Motor neuron (in vitro differentiated cells): ENCODE measurements around the gene BCL11B. TPM values are rescaled to one million over a fixed set of nuclear protein-coding genes. Genes with fewer than 3 reads are reported as not detected.

Source experiments
- ATAC-seq, 8 experiments: fragments of 200-7000 bp; cut with Tn5 transposase; replicated peaks in 6 of 8; 2 replicates each; pipeline ENCODE4 v1.8.0; 2021; ENCODE audit warnings: mild to moderate bottlenecking in 8 of 8, moderate library complexity in 8 of 8
- H3K27ac ChIP-seq, 2 donors: fragments of 250-450 bp; sonication (Bioruptor Pico); 2 replicates each; pipeline ENCODE4 v1.9.0; 2021; ENCODE audit warnings: antibody characterized with exemption in 2 of 2, mild to moderate bottlenecking in 2 of 2, moderate library complexity in 1 of 2
- H3K4me1 ChIP-seq, 2 donors: fragments of 250-450 bp; sonication (Bioruptor Pico); replicated peaks in 1 of 2; 2 replicates each; pipeline ENCODE4 v1.6.1; 2021; ENCODE audit warnings: antibody characterized with exemption in 2 of 2, mild to moderate bottlenecking in 2 of 2, moderate library complexity in 1 of 2
- H3K4me3 ChIP-seq, 5 donors: fragments of 250-450 bp; sonication (Bioruptor Pico); 2 replicates each; pipeline ENCODE4 v1.9.0; 2021; ENCODE audit warnings: antibody characterized with exemption in 5 of 5, mild to moderate bottlenecking in 5 of 5, moderate library complexity in 4 of 5
- WGBS, 10 experiments: fragments of 450-650 bp; shearing (Covaris generic); methylation state at CpG; one replicate each; pipeline ENCODE4 v1.0.0; 2022; 5-methylcytosine and 5-hydroxymethylcytosine counted together
- in situ Hi-C, 9 experiments: fragments of 400-800 bp; cut with MboI; loops; one replicate each; pipeline ENCODE4 v1.15.0; 2021; ENCODE audit warnings: low sequenced_read_pairs in 9 of 9, low pct_unique_long_range_greater_than_20kb in 2 of 9; ENCODE audit not compliant: unreplicated experiment in 9 of 9
- total RNA-seq, 8 experiments: library from RNA; unstranded; fragments of 300-600 nt; gene quantifications; 2 replicates each; pipeline versions ENCODE4 v1.2.3 to v1.2.4, GENCODE V29; 2022

Gene BCL11B
- total RNA-seq, 8 experiments from 2014 or later = 0.04 to 3.0 (median 0.16) TPM

DNA sequence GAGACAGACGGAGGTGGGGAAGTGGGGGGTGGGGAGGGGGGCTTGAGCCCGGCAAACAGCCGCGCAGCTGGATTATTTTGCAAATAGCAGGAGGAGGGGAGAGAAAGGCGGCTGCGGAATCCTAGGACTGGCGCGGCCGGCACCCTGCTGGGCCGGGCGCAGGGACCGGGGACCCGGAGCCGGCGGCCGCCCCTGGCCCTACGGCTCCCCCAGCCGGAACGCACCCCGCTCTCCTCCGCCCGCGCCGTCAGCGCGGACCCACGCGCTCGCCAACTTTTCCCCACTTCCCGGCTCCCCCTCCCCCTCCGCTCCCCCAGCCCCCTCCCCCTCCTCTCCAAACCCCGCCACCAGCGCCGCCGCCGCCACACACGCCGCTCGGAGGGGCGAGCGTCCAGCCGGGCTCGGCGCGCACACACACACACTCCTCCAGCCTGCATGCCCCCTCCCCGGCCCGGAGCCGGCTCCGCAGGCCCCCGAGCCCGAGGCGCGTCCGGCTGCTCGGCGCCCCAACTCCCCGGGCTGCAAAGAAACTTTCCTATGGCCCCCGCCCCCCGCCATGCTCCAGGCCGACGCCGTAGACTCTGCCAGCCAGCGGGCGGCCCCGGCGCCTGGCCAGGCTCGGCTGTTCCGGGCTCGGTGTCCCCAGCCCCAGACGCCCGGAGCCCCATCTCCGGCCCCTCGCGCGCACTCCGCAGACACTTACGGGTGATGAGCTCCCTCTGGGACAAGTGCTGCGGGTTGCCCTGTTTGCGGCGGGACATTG lies 1.4 kb downstream of the BCL11B start:
- Histone ChIP-seq H3K4me1 (peaks cover 15 to 34% of the 10 kb centered on the region in 2 donors), H3K27ac (no peak overlapping the region), H3K4me3 (peak overlapping the region; percentile 22 to 89 (median 41))
- WGBS, 10 experiments = 0% methylated on average over 2 of the region's 80 CpGs; no CpG with 5 or more reads in 9 of the 10 experiments
- in situ Hi-C loops = loop anchor here in 1 of 9 experiments (25.0 kb wide), 1 partner anchor 1308 kb away; no protein-coding TSS in a partner anchor
- peak in 1 of 8 experiments; percentile 1 for ATAC-seq

DNA sequence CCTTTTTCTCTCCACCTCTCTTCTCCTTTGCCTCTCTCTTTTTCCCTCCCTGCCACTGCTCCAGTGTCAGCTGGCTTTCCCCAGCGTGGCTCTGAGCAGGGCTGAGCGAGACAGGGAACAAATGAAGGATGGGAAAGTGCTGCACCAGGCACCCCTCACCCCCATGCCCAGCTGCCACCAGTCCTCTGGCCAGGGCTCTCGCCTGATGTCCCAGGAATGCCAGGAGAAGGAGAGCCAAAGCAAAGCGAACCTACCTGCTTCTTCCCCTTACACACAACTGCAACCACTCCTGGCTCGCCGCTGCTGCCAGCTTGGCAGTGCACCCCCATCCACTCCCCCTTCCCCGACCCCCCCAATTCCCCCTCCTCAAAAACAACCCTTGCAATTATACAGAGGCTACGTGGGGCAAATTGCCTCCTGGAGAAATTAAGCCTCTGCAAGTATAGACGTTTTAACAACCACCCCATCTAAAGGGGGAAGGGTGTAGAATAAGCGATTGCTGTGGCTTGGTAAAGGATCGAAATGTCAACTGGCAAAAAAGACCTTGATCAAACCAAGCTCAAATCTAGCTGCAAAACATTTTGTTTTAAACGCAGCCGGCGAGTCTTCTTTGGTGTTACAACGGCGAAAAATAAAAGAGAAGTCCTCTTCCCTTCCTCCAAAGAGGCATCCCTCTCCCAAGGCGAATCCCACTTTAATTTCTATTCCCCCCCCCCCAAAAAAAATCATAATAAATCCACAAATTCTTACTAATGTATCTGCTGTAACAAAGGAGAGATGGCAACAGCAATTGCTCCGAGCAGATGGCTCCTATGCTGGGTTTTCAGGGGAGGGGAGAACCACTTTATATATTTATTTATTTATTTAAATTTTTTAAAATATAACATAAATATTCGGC lies 2.9 kb downstream of the BCL11B start:
- in situ Hi-C loops = loop anchor here in 1 of 9 experiments (25.0 kb wide), 1 partner anchor 1307 kb away; no protein-coding TSS in a partner anchor
- ATAC-seq = no peak
- 0 to 80% (median 11%) methylated on average over 1 to 10 of the region's 19 CpGs; no CpG with 5 or more reads in 2 of the 10 experiments for WGBS, 10 experiments
- no peak overlapping the region for H3K27ac ChIP-seq
- peaks cover 15 to 41% of the 10 kb centered on the region in 2 donors for H3K4me1 ChIP-seq
- H3K4me3 ChIP-seq = peak overlapping the region in 4 of 5 donors; percentile 37 to 89 (median 42)

DNA sequence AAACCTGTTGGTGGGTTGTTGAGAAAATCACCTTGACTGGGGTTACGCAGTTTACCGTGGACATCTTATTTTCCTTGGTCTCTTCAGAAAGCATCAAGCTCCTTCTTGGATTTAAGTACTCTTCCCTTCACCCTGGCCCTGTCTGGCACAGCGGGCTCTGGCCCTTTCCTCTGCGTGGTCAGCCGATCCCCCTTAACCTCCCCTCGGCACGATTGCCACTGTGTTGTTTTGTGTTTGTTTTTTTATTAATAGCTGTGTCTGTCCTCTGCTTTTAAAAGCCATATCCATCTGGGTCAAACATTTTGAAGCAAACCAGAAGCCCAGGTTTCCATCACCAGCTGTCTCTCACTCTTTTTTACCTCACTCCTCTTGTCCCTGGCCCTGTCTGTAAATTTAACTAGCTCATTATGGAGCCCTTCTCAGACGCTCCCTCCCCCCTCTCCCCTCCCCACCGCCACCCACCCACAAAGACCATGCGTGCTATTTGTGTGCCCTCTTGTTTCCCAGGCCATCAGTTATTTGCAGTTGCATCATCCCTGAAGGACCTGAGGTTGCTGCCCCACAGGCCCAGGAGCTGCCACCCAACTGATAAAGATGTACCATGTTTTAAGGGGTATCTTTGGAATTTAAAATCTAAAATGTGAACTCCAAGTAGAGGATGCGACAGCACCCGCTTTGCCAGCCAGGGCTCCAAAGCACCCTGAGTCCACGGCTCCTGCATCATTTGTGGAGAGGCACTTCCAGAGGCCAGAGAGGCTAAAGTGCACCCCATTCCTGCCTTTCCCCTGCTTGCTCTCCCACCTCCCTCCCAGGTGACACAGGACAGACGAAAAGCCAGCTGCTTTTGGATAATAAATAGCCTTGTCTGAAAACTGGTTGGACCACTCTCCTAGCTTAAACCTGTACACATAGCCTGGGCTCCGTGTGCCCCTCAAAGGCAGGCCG lies 3.9 kb downstream of the BCL11B start:
- in situ Hi-C loops = loop anchor here in 1 of 9 experiments (25.0 kb wide), 1 partner anchor 1306 kb away; no protein-coding TSS in a partner anchor
- H3K27ac ChIP-seq = no peak overlapping the region
- WGBS, 10 experiments = 15 to 90% (median 47%) methylated on average over 3 to 8 of the region's 16 CpGs; no CpG with 5 or more reads in 1 of the 10 experiments
- no peak for ATAC-seq
- peaks cover 15 to 33% of the 10 kb centered on the region in 2 donors for H3K4me1 ChIP-seq
- H3K4me3 ChIP-seq = peak overlapping the region in 2 of 5 donors; percentile 5 to 89

DNA sequence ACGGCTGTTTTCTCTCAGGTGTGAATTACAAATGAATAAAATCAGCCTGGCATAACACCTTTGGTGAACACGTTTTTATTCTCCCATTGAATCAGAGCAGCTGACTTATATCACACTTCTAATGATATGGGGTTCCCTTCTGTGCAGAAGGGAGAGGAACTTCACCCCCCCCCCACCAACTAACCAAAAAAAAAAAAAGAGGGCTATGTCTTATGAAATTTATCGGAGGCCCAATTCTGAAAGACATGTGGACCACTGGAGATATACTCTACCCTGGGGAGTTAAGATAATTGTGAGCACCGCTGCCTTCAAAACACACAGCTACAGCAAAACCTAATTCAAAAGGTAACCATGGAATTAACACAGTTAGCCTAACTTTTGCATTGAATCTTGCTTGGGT lies 4.6 kb downstream of the BCL11B start:
- no peak overlapping the region for H3K27ac ChIP-seq
- in situ Hi-C loops = loop anchor here in 1 of 9 experiments (25.0 kb wide), 1 partner anchor 1305 kb away; no protein-coding TSS in a partner anchor
- 0 to 81% (median 41%) methylated on average over 2 to 4 of the region's 4 CpGs; no CpG with 5 or more reads in 2 of the 10 experiments for WGBS, 10 experiments
- peaks cover 15 to 31% of the 10 kb centered on the region in 2 donors for H3K4me1 ChIP-seq
- no peak for ATAC-seq
- H3K4me3 ChIP-seq = peak overlapping the region in 1 of 5 donors; percentile 89

DNA sequence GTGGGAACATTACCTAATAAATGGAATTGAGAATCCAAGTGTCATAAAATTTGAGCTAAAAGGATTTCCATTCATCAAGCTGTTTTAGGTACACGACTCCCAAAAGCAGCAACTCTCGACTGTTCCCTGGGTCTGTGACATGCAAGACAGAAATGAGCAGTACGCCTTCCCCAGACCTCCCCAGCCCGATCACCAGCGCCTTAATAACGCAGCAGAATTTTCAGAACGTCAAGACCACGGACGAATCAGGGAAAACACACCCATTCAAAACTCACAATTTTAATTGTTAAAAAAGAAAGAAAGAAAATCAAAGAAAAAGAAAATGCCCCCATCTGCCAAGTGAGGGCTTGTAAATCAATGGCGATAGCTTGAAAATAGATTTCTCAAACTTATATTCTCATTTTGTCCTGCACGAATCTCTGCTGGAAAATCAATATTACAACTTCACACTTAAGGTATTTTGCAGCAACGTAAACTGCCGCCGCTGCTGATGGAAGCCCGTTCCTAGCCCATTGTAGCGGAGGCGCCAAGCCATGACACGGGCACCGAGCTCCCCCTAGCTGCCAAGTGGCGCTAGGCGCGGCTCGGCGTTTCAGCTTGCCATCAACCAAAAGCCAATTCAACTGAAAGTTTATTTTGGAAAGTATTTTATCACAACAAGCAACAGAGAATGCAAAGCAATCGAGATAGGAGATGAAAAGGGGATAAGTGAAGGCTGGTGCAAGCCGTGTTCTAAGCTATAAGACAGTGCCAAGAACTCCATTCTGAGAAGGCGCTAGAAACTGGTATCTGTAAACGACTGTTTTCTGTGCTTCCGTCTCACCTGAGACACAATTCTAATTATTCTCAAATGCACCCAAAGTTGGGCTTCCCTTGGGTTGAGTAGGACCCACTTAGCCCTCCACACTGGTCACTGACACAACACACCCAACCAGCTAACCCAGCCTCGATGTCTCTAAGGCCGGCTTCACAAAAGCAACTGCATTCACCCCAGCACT lies 5.5 kb downstream of the BCL11B start:
- H3K27ac ChIP-seq = no peak overlapping the region
- 1 to 37% (median 15%) methylated on average over 6 to 26 of the region's 31 CpGs for WGBS, 10 experiments
- peak overlapping the region in 2 of 5 donors; percentile 12 to 23 for H3K4me3 ChIP-seq
- peaks cover 10 to 35% of the 10 kb centered on the region in 2 donors for H3K4me1 ChIP-seq
- ATAC-seq = peak; percentile 60 to 95 (median 74)
- in situ Hi-C loops = loop anchor here in 1 of 9 experiments (25.0 kb wide), 1 partner anchor 1304 kb away; no protein-coding TSS in a partner anchor

DNA sequence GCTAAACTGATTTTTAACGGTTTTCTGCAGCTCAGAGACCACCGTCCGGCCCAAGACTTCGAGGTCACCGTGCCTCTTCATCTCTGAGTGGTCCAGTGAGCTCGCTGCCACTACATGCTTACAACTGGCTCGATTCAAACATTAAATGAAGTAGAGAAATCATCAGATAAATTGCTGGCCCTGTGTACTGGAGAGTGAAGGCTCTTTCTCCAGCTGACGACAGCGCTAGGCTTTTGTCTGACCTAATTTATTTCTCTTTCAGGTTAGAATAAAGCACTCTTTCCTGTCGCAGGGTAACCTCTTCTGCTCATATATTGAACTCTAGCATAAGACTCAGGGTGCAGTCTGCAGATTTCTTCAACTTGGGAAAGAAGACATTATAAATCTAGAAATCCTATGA lies 6.4 kb downstream of the BCL11B start:
- Histone ChIP-seq H3K27ac (no peak overlapping the region), H3K4me3 (no peak overlapping the region), H3K4me1 (peaks cover 4 to 35% of the 10 kb centered on the region in 2 donors)
- peak in 1 of 8 experiments; percentile 2 for ATAC-seq
- 20 to 83% (median 50%) methylated on average over 2 to 10 of the region's 10 CpGs; no CpG with 5 or more reads in 3 of the 10 experiments for WGBS, 10 experiments
- in situ Hi-C loops = loop anchor here in 1 of 9 experiments (25.0 kb wide), 1 partner anchor 1303 kb away; no protein-coding TSS in a partner anchor

DNA sequence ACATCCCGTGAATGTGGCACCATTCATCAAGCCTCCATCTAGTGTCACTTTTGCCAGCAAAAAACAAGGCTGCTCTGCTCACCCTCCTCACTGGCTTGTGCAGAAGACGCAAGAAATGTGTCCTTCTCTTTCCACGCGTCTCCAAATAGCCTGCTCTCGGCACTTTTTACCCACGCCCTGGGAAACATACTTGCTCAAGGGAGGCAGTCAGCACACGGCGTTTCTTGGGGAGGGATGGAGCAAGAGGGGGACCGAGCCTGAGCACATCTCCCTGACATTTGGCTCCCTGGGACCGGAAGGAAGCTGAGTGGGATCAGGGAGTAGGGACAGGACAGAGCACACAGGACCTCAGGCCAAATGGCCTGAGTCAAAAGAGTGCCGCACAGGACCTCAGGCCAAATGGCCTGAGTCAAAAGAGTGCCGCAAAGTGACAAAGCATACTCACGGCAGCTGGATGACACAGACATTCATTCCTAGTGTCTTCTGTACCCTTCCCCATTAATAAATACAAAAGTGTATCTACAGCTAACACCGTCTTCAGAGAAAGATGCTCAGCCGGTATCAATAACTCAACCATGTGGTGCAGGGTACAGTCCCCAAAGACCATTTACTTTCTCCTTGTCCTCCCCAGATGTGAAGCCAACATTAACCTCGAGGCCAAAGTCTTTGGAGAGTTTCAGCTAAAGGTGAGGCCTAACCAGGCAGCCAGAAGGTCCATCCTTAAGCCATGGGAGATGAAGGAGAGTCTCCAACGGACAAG lies 7.1 kb downstream of the BCL11B start:
- no peak overlapping the region for H3K27ac ChIP-seq
- H3K4me3 ChIP-seq = no peak overlapping the region
- WGBS, 10 experiments = 5 to 83% (median 48%) methylated on average over 1 to 13 of the region's 17 CpGs; no CpG with 5 or more reads in 2 of the 10 experiments
- no peak for ATAC-seq
- peaks cover 1 to 35% of the 10 kb centered on the region in 2 donors for H3K4me1 ChIP-seq
- in situ Hi-C loops = loop anchor here in 1 of 9 experiments (25.0 kb wide), 1 partner anchor 1303 kb away; no protein-coding TSS in a partner anchor

DNA sequence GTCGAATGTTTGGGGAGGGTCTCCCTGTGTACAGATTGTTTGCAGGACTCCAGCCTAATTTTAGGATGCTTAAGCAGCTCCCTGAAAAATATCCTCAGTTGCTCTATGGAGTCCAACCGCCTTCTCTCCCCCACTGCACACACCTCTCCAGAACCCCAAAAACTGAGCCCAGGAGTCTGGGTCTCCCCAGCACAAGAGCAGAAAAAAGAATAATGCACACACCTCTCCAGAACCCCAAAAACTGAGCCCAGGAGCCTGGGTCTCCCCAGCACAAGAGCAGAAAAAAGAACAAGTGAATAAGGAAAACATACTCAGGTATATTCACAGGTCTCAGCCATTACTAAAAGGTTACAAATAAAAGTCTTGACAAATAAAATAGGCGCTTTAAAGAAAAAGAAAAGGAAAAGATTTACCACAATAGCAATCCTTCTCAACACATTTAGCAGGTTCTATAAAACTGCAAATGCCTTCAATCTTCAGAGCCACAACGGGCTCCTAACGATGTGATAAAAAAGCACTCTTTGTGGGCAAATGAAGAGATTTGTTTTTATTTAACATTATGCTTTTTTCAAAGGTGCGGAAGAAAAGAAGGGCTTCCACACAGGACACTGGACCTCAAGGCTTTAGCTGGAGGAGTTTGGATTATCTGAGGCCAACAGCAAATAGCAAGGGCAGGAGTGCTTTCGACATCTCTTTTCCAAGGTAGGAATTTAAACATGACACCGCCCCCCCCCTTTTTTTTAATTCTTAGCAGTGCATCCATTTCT lies 8.2 kb downstream of the BCL11B start:
- in situ Hi-C loops = loop anchor here in 1 of 9 experiments (25.0 kb wide), 1 partner anchor 1301 kb away; no protein-coding TSS in a partner anchor

DNA sequence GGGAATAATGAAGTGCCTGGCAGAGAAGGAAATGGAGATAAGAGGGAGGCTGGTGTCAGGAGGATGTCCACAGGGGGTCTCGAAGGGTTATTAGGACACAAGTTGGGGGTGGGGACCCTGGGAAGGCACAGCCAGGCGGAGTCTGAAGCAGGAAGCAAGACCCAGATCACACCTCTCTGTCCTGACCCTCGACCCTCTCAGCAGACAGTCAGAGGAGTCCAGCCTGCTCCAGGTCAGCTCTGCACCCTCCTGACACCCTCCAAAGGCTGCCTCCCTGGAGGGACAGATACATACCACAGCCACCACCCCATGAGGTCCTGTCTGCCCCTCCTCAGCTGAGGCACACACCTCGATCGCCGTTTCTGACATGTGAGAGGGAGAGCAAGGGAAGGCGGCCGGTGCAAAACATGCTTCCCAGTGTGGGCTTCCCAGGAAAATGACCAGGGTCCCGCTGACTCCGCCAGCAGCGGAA lies 9.0 kb downstream of the BCL11B start:
- H3K4me1 ChIP-seq = peaks cover 0 to 26% of the 10 kb centered on the region in 2 donors
- WGBS, 10 experiments = 0 to 92% methylated on average over 1 to 2 of the region's 11 CpGs; no CpG with 5 or more reads in 8 of the 10 experiments
- no peak overlapping the region for H3K27ac ChIP-seq
- H3K4me3 ChIP-seq = no peak overlapping the region
- peak in 1 of 8 experiments; percentile 13 for ATAC-seq
- in situ Hi-C loops = loop anchor here in 1 of 9 experiments (25.0 kb wide), 1 partner anchor 1301 kb away; no protein-coding TSS in a partner anchor

More for the DNA sequence above, 8.2 kb downstream of the BCL11B start:
- no peak overlapping the region for H3K4me3 ChIP-seq
- H3K27ac ChIP-seq = no peak overlapping the region
- ATAC-seq = no peak
- peaks cover 0 to 33% of the 10 kb centered on the region in 2 donors for H3K4me1 ChIP-seq
- 9 to 91% (median 59%) methylated on average over 3 to 8 of the region's 8 CpGs; no CpG with 5 or more reads in 1 of the 10 experiments for WGBS, 10 experiments
